Keratinocyte (primary cell): ENCODE measurements around the gene SRXN1. TPM values are rescaled to one million over a fixed set of nuclear protein-coding genes. Genes with fewer than 3 reads are reported as not detected.

ENCODE experiments used
- DNase-seq: peaks from one replicate; pipeline ENCODE4 v3.0.0-alpha.2; 2011; ENCODE audit warnings: low read depth, missing footprints, low spot score
- FAIRE-seq: peaks from 2 replicates; lab custom pipeline; 2011; peaks lifted over from hg19 to GRCh38; lab: Jason Lieb, UNC
- H2AFZ ChIP-seq: 2 replicates; pipeline ENCODE4 v1.6.0; 2012; ENCODE audit warnings: low read length, control low read depth, inconsistent platforms; ENCODE audit not compliant: control insufficient read depth
- H3K27ac ChIP-seq: 2 replicates; pipeline ENCODE4 v1.5.1; 2011; ENCODE audit warnings: low read length; ENCODE audit not compliant: control insufficient read depth, insufficient read depth
- H3K27me3 ChIP-seq: 3 replicates; pipeline ENCODE4 v1.6.0; 2011; ENCODE audit warnings: low read length; ENCODE audit not compliant: control insufficient read depth, insufficient read depth; ENCODE audit errors: extremely low read depth
- H3K36me3 ChIP-seq, 2 experiments: 2 replicates in 1 of 2; 3 replicates in 1 of 2; pipeline ENCODE4 v1.5.1; 2011; ENCODE audit warnings: low read length in 2 of 2, mild to moderate bottlenecking in 1 of 2; ENCODE audit not compliant: control insufficient read depth in 2 of 2, insufficient read depth in 2 of 2; ENCODE audit errors: extremely low read depth in 1 of 2
- H3K4me1 ChIP-seq: 3 replicates; pipeline ENCODE4 v1.5.1; 2011; ENCODE audit warnings: low read length; ENCODE audit not compliant: control insufficient read depth, insufficient read depth; ENCODE audit errors: extremely low read depth
- H3K4me2 ChIP-seq: 3 replicates; pipeline ENCODE4 v1.6.0; 2011; ENCODE audit warnings: low read depth, low read length; ENCODE audit not compliant: control insufficient read depth, insufficient read depth; ENCODE audit errors: extremely low read depth
- H3K4me3 ChIP-seq, 3 experiments: fragments of 200-600 bp in 1 of 3; sonication (generic) in 1 of 3; 2 replicates in 2 of 3; 3 replicates in 1 of 3; pipeline ENCODE4 v1.5.1; 2011 to 2016; ENCODE audit warnings: low read length in 3 of 3, mild to moderate bottlenecking in 3 of 3, control low read depth in 2 of 3, inconsistent platforms in 1 of 3, low read depth in 1 of 3, mixed read lengths in 1 of 3, mixed run types in 1 of 3, moderate library complexity in 1 of 3; ENCODE audit not compliant: control insufficient read depth in 2 of 3, insufficient read depth in 2 of 3; ENCODE audit errors: extremely low read depth in 1 of 3
- H3K79me2 ChIP-seq: 2 replicates; pipeline ENCODE4 v1.6.0; 2012; ENCODE audit warnings: low read length; ENCODE audit not compliant: control insufficient read depth, insufficient read depth
- H3K9ac ChIP-seq: 3 replicates; pipeline ENCODE4 v1.6.0; 2011; ENCODE audit warnings: low read length; ENCODE audit not compliant: control insufficient read depth, insufficient read depth; ENCODE audit errors: extremely low read depth
- H3K9me1 ChIP-seq: 3 replicates; pipeline ENCODE4 v1.6.0; 2011; ENCODE audit warnings: low read length; ENCODE audit not compliant: control insufficient read depth, insufficient read depth; ENCODE audit errors: extremely low read depth
- H3K9me3 ChIP-seq: 2 replicates; pipeline ENCODE4 v1.5.1; 2012; ENCODE audit warnings: low read depth, low read length; ENCODE audit not compliant: control insufficient read depth
- H4K20me1 ChIP-seq: 3 replicates; pipeline ENCODE4 v1.6.0; 2011; ENCODE audit warnings: low read length; ENCODE audit not compliant: control insufficient read depth, insufficient read depth; ENCODE audit errors: extremely low read depth
- CTCF ChIP-seq, 3 experiments: IDR thresholded peaks in 1 of 3; conservative IDR thresholded peaks in 1 of 3; optimal IDR thresholded peaks in 1 of 3; 2 replicates in 2 of 3; 3 replicates in 1 of 3; pipeline versions ENCODE3 to v1.5.1; 2011; ENCODE audit warnings: low read length in 3 of 3, mild to moderate bottlenecking in 3 of 3, moderate library complexity in 2 of 3, control low read depth in 1 of 3, inconsistent platforms in 1 of 3; ENCODE audit not compliant: insufficient read depth in 2 of 3; ENCODE audit errors: extremely low read depth in 1 of 3
- EZH2 ChIP-seq: IDR thresholded peaks from one replicate; pipeline ENCODE4 v1.6.1; 2012; ENCODE audit warnings: inconsistent platforms, mild to moderate bottlenecking, low read length, moderate library complexity
- dilution Hi-C: fragments of 300-500 bp; cut with MboI; formaldehyde crosslinking; loops from one replicate; pipeline ENCODE4 v1.7.0; 2020; ENCODE audit warnings: low sequenced_read_pairs; ENCODE audit not compliant: extremely low pct_ligation_motif_present
- polyA plus RNA-seq, 5 experiments: library from polyadenylated mRNA; depleted of rRNA in 3 of 5; stranded (reverse) in 3 of 5; stranded (forward) in 1 of 5; unstranded in 1 of 5; fragments of >200 nt; gene quantifications; 1 replicate in 1 of 5; 2 replicates in 3 of 5; 3 replicates in 1 of 5; pipeline versions ENCODE4 v1.2.1 to v1.2.3, GENCODE V29; 2011 to 2012; ENCODE audit warnings: missing spikeins in 2 of 5, low read depth in 1 of 5, low replicate concordance in 1 of 5

SRXN1 gene
- polyA plus RNA-seq, 1 donor (not counting 4 experiments of a cell fraction or from before 2014, with no cell fraction given), result 51.7 TPM

DNA sequence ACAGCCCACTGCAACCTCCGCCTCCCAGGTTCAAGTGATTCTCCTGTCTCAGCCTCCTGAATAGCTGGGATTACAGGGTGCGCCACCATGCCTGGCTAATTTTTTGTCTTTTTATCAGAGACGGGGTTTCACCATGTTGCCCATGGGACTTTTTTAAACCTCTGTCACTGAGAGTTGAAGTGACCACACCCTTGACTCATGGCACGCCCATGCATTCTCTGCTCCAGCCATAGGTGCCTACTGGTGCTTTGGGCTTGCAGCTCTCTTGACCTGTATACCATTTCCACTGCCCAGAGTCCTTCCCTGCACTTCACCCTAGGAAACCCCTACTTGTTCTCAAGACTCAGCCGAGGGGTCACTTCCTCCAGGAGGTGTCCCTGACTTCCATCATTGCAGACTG lies 25.0 kb upstream of the SRXN1 start:
- DNase-seq (no peak), FAIRE-seq (no peak)
- no peaks in the 10 kb centered on the region for H3K79me2 ChIP-seq
- H3K4me2 ChIP-seq, result no peak overlapping the region
- H3K9me3 ChIP-seq, result no peaks in the 10 kb centered on the region
- peaks cover 53% of the 10 kb centered on the region for H3K27me3 ChIP-seq
- no peaks in the 10 kb centered on the region for H3K9me1 ChIP-seq
- no peak overlapping the region for H3K4me3 ChIP-seq
- no peaks in the 10 kb centered on the region for H4K20me1 ChIP-seq
- no peak for TF ChIP-seq CTCF (optimal IDR thresholded peaks at IDR 0.05 in 1 of 3, IDR thresholded peaks at IDR 0.05 in 1 of 3, conservative IDR thresholded peaks at IDR 0.05 in 1 of 3; ENCODE audit: extremely low read depth in 1 of 3, insufficient read depth in 2 of 3, low read length in 3 of 3)
- no peak for TF ChIP-seq EZH2
- H3K9ac ChIP-seq, result no peak overlapping the region
- no peaks in the 10 kb centered on the region for H3K36me3 ChIP-seq
- no peak overlapping the region for H2AFZ ChIP-seq
- H3K4me1 ChIP-seq, result no peaks in the 10 kb centered on the region
- no peak overlapping the region for H3K27ac ChIP-seq
- dilution Hi-C loops, result no loop called here

GRCh38 chr20:676967-677366 lies 24.0 kb upstream of the SRXN1 start:
- Histone ChIP-seq H3K4me3 (no peak overlapping the region), H3K9me1 (no peaks in the 10 kb centered on the region), H3K36me3 (no peaks in the 10 kb centered on the region), H3K79me2 (no peaks in the 10 kb centered on the region), H2AFZ (no peak overlapping the region), H3K27ac (no peak overlapping the region), H4K20me1 (no peaks in the 10 kb centered on the region), H3K4me2 (no peak overlapping the region), H3K27me3 (peaks cover 62% of the 10 kb centered on the region), H3K9ac (no peak overlapping the region), H3K9me3 (no peaks in the 10 kb centered on the region), H3K4me1 (no peaks in the 10 kb centered on the region)
- FAIRE-seq (no peak), DNase-seq (no peak)
- dilution Hi-C loops, result no loop called here
- TF ChIP-seq CTCF (optimal IDR thresholded peaks at IDR 0.05 in 1 of 3, IDR thresholded peaks at IDR 0.05 in 1 of 3, conservative IDR thresholded peaks at IDR 0.05 in 1 of 3; ENCODE audit: extremely low read depth in 1 of 3, insufficient read depth in 2 of 3, low read length in 3 of 3) (no peak), EZH2 (no peak)
